ENCODE data around the gene HOXA9.

GRCh38 chr7:27173956-27174873 is 8.9 kb upstream of the HOXA9 start, which contains the start of gene HOXA10:
- TF ChIP-seq CTCF (IDR thresholded peaks at IDR 0.05) (no peak), RAD21 (IDR thresholded peaks at IDR 0.05; ENCODE audit: low read length) (no peak), POLR2AphosphoS5 (IDR thresholded peaks at IDR 0.05; ENCODE audit: low read depth, low read length) (no peak), TEAD4 (IDR thresholded peaks at IDR 0.05; ENCODE audit: borderline replicate concordance, insufficient read depth) (no peak), RFX5 (IDR thresholded peaks at IDR 0.05; ENCODE audit: low read length) (no peak), GABPA (IDR thresholded peaks at IDR 0.05; ENCODE audit: low read depth) (no peak), RXRA (IDR thresholded peaks at IDR 0.05; ENCODE audit: borderline replicate concordance, low read depth) (no peak), PBX3 (IDR thresholded peaks at IDR 0.05) (no peak), MAX (IDR thresholded peaks at IDR 0.05; ENCODE audit: low read depth) (no peak), JUND (IDR thresholded peaks at IDR 0.05) (no peak), ZBTB33 (IDR thresholded peaks at IDR 0.05; ENCODE audit: borderline replicate concordance, low read depth) (no peak), IRF3 (IDR thresholded peaks at IDR 0.05; ENCODE audit: low read depth, low read length) (no peak), CHD2 (IDR thresholded peaks at IDR 0.05; ENCODE audit: low read length, partially characterized antibody) (no peak)
